Suprapubic skin (tissue), 4 donors: ENCODE data around the gene DYNLRB1.

Experiments used
- CTCF ChIP-seq, 2 donors: fragments of 200-600 bp in 1 of 2; fragments of 450-650 bp in 1 of 2; sonication (generic) in 1 of 2; IDR thresholded peaks; one replicate each; pipeline ENCODE4 v1.5.1; 2016 to 2019; ENCODE audit warnings: antibody characterized with exemption in 2 of 2, mild to moderate bottlenecking in 1 of 2, moderate library complexity in 1 of 2
- POLR2A ChIP-seq, 2 donors: fragments of 450-650 bp; IDR thresholded peaks; one replicate each; pipeline ENCODE4 v1.6.1; 2017; ENCODE audit warnings: antibody characterized with exemption in 2 of 2, mild to moderate bottlenecking in 2 of 2, moderate library complexity in 2 of 2
- POLR2AphosphoS5 ChIP-seq, 3 donors: sonication (generic); formaldehyde crosslinking; IDR thresholded peaks; one replicate each; pipeline ENCODE4 v1.6.1; 2017; ENCODE audit warnings: antibody characterized with exemption in 3 of 3

- TF ChIP-seq CTCF (IDR thresholded peaks at IDR 0.05) (no peak), POLR2A (IDR thresholded peaks at IDR 0.05) (no peak), POLR2AphosphoS5 (IDR thresholded peaks at IDR 0.05) (no peak)
These were observed 19.1 kb downstream of the DYNLRB1 start for GRCh38 chr20:34535301-34535840.
